A204.1 (cell line): Measurements from ENCODE around the gene PGLYRP3.
"Not testable (repeated sequence)": the region's sequence is repeated elsewhere in the genome, so short reads cannot be mapped to it uniquely, and the experiment has no call there.

Source experiments
- FAIRE-seq: peaks from 2 replicates; lab custom pipeline; 2012; peaks lifted over from hg19 to GRCh38; lab: Jason Lieb, UNC

The PGLYRP3 gene

DNA sequence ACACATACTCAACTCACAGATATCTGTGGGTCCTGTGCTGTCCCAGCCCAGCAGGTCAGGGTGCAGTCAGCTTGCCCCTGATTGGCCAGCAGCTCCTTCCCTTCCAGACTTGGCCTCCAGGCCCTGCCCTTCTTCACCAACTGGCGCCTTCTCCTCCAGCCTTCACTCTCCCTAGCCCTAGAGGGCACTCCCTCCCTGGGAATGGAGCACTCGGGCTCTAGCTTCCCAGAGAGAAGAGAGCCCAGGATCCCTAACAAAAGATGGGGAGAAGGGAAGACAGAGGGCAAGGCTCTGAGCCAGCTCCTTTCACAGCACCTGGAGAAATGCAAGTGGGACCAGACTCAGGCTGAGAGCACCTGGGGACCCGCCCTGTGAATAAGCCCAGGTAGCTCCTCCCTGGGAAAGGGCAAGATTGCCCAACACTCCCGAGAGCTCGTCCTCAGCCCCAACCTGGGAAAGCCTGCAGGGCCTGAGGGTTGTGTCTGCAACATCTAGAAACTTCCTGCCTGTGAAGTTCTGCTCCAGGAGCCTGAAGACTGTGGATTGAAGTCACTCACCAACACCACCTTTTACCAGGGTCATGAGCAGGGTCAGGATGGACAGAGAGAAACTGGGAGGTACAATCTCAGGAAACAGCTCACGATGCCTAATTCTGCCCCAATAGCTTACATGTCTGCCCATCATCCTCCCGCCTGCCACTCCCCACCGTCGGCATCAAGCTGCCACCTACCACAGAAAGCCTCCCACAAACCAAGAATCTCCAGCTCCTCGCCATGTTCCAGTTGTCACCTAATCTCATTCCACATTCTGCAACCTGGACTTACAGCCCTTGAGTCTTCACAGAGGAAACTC, 36.0 kb upstream of the PGLYRP3 start, which contains the start of gene PGLYRP4:
Gene PGLYRP4 (minus strand): TSS at position 331 of the 852 bp plus-strand sequence. CDS start 909 bp downstream, outside the sequence.
- FAIRE-seq: no peak

DNA sequence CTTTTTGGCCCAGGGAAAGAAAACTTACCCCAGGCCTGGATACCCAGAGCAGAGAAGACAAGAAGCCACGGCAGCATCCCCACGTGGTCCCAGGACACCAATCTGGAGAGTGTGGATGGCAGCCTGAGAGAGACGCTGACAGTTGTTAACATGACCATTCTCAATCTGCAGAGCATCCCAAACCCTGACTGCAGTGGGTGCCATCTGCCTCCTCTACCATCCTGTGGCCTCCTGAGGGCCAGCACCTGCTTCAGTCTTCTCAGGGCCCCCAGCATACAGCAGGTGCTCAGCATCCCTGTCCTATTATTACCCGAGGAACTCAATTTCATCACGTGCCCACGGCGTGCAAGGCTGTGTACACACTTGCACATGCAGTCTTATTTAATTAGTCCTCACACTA, 35.1 kb upstream of the PGLYRP3 start:
- FAIRE-seq: no peak

DNA sequence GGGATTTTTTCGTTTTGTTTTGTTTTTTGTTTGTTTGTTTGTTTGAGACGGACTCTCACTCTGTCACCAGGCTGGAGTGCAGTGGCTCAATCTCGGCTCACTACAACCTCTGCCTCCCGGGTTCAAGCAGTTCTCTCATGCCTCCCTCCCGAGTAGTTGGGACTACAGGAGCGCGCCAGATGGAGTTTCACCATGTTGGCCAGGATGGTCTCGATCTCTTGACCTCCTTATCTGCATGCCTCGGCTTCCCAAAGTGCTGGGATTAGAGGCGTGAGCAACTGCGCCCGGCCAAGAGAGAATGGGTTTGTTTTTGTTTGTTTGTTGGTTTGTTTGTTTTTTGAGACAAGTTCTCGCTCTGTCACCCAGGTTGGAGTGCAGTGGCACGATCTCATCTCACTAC, 34.3 kb upstream of the PGLYRP3 start:
- not testable (repeated sequence) for FAIRE-seq

DNA sequence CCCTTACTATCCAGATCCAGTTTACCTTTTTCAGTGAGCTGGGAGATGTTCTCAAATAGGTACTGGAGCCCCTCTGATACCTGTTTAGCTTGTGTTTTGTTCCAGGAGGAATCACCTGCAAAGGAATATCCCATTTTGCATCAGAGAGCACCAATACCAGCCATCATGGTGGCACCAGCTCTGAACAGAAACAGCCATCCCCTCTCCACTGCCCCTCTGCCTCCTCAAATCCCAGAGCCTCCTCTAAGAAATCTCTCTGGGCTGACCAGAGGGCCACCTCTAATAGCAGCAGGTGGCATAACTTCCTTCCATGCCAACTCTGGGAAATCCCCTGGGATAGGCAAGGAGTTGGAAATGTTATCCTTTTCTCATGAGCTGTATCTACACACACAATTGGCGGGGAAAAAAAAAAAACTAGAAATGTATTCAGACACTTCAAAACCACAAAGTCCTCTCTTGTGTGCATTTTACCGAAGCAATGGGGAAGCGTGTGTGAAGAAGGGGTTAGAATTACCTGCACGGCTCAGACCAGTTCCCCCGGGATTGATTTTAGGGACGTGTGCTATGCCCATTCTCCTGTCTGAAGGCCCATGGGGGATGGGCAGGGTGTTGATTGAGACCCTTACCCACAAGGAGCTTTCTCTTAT, 33.4 kb upstream of the PGLYRP3 start:
- FAIRE-seq: no peak

DNA sequence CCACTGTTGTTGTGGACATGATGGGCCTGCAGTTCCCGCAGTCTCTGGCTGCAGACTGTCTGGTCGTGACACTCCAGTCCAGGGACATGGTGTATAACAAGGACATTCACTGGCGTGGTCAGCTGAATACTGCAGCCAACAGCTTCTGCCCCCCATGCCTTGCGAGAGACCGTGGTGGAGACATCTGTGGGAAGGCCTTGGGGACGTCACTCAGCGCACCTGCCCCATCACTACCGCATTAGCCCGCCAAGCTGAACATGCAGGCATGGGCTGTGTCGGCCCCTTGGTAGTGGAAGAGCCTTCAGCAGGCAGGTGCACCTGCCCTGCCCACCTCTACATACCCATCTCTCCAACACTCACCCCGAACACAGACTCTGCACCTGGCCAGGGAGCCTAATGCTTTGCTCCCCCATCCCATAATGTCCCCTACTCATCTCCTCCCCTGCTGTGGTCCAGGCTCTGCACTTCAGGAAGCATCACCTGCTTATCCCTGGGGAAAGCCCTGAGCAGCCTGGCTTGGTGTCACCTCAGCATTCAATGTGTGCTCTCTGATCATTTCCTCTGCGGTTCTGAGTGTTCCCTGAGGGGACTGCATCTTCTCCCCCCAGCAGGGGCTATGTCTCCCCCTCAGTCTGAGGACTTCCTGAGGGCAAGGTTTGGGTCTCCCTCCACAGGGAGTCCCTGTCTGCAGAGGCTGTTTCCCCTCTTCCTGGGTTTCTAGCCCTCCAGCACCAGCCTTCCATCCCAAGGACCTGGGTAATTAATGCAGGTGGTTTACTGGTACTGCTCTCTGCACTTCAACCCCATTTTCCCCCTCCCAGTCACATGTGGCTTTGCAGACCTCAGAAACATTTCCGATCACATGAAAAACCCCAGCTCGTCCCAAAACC, 32.7 kb upstream of the PGLYRP3 start:
- FAIRE-seq: no peak

DNA sequence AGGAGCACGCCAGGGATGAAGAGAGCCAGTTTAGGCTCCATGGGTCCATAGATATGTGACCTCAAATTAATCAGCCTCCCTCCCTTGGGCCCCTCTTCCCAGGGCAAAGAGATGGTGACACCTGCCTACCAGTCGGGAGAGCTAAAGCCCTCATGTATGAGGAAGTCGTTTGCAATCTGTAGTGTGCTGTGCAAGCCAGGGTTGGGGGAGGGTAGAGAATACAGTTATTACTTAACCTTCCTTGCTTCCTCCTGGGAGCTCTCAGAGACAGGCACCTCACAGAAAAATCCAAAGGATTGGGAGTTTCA, 31.9 kb upstream of the PGLYRP3 start:
- no peak for FAIRE-seq

DNA sequence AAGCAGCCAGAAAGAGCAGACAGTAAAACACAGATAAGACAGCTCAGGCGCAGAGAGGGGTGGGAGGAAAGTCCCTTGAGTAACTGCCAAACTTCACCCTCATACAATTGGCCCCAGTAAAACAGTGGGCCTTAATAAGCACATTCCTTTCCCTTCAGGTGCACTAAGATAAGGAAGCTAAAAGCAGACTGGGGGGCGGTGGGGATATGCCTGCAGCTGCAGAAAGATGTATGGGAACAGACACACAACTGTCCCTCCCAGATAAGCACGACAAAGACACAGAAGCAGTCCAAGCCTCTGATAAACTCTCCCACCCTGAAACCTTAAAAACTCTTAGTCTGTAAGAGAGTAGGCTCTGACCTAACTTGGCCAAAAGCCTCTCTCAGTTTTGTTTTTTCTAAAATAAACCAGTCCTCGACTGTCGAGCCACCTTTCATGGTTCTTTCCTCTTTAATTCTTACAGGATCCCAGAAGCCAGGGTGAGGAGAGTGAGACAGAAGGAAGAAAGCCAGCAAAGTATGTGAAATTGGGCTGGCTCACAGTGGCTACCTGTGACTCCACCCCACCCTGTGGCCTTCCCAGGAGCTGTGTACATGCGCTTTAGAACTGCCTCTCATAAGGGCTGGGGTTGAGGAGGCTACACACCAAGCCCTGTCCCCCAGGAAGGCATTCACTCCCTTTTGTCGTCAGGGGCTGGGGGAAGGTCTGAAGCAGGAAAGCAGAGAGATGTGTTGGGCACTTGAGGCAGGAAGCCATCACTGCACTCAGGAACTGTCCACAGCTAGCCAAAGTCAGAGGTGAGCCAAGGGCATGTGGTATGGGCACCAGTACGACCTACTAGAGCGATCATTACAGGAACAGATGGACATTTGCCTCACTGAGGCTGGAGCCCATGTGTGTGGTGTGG, 31.3 kb upstream of the PGLYRP3 start:
- FAIRE-seq: no peak

DNA sequence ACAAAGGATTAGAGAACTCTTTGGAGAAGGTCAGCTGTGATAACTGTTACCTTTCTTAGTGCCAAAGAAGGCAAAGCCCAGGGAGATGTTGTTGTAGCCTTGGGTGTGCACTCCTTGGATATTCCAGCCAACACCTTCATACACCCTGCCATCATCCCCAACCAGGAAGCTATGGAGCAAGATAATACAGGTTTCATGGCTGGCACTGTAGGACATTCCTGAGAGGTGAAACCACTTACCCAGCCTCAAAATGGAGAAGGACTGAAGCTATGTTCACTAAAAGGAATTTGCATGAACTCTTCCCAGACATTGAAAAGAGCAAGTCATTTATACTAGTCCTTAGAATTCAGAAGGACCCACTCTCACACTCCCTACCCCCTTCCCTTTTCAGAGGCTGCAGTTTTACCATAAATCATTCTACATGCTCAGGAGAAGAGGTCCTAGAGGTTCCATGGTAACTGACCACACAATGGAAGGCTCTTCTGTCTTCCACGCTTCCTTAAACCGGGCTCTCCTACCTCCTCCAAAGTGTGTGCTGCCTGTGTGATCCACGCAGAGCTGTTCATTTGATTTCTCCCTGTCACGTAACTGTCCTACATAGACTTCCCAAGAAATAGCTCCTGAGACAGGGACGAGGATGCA, 30.4 kb upstream of the PGLYRP3 start:
- no peak for FAIRE-seq

DNA sequence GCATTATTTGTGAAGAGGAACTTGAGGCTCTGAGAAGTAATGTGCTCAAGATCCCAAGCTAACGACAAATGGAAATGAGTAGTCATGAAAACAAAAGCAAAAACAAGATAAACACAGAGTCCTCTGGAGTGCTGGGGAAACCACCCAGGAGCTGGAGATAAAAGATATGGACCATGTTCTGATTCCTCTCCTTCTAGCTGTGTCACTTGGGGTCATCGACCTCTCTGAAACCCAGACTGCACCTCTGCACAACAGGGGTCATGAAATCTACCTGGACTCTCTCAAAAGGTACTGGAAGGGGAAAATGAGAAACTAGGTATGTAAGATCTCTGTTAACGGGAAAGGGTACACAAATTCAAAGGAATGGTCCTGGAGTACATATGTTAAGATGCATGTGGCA, 29.4 kb upstream of the PGLYRP3 start:
- FAIRE-seq: no peak

DNA sequence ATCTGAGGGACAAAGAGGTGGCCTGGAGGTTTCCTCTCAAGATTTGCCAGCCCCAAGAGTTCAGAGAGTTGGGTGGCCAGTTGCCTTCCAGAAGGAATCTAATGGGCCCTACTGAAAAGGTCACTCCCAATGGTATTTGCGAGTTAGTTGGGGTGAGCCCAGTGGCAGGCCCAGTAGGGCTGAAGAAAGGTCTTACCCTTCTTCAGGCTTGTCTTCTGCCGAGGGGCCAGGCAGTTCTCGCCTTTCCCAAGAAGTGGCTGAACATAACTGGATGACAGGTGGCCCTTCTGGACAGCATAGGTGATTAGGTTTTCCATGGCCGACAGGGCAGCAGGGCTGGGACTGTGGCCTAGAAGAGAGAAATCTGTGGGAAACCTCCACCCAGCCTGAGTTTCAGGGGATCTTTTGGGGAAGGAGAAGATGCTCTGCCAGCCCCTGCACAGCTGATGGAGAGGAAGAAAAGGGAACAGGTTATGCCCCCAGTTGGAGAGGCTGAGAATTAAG, 28.7 kb upstream of the PGLYRP3 start:
- FAIRE-seq: no peak

DNA sequence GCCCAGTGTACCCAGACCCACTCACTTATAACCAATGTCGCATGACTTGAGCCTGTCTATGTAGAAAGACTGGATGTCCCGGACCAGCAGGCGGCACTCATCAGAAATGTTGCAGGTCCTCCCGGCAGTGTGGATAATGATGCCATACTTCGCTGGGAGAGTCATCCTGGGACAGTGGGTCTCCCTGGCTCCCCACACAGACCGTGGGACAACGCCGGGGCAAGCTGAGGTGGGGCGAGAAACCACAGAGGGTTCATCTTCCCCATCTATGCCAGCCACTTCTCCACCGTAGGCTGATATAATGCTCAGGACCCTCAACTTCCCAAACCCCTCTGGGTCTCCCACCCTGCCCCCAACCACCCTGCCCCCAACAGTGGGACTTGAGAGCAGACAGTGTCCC, 27.6 kb upstream of the PGLYRP3 start:
- no peak for FAIRE-seq

DNA sequence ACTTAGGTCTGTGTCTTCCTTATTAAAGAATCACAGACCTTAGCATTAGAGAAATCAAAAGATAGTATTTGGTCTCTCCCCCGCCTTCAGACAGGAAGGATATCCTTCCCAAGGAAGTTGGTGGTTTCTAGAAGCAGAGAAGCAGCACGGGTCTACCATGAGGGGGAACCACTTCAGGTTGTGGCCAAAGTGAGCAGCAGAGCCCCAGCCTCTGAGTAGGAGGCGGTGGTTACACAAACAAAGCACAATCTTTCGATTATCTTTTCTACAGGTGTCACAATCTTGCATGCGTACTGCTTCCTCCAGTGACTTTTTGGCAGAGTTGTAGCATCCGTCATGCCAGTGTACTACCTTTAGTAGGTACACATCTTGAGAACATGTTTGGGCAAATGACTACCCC, 27.1 kb upstream of the PGLYRP3 start:
- no peak for FAIRE-seq

DNA sequence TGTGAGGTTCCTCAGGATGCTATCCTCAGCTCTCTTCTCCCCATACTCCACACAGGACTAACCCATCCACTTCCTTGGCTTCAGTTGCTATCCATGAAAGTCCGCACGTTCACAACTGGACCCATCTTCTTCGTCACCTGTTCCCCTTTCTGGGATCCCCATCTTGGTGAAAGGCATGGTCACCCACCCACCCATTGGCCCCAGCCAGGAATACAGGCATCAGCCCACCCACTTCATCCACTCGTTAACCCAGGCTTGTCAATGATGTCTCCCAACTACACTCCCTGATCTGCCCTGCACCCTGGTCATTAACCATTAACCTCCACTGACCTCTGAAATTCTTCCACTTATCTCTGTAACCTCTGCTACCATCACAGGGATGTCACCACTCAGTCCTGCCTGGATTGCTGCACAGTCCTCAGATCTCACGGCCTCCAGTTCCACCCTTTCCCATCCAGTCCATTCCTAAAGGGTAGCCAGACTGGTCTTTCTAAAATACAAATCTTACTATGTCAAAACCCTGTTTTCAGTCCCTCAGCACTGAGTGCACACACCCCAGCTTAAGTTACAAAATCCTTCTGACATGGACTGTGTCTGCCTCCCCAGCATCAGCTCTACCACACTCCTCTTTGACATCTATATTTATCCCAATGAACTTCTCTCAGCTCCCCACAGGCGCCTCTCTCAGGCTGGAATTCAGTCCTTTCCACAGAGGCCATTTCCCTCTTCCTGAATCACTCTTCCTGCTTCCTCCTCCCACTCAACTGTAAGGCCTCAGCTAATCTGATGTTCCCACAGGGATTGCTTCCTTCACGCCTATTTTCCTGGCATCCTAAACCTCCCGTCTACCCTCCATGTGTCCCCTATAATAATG, 25.5 kb upstream of the PGLYRP3 start:
- no peak for FAIRE-seq

DNA sequence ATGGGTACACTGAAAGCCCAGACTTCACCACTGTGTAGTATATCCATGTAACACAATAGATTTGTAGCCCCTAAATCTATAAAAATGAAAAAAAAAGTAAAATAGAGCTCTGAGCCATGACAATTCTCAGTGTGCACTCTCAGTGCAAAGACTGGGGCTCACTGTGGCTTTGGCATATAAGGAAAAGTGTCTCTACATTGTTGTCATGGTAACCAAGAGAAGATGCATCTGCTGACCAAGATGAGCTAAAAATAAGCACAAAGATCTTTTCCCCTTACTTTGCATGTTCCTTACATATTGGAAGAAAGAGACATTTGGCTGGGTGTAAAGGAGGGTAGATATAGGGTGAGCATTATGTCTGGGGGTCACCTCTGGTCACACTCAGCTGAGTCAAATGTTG, 23.9 kb upstream of the PGLYRP3 start:
- FAIRE-seq: no peak

DNA sequence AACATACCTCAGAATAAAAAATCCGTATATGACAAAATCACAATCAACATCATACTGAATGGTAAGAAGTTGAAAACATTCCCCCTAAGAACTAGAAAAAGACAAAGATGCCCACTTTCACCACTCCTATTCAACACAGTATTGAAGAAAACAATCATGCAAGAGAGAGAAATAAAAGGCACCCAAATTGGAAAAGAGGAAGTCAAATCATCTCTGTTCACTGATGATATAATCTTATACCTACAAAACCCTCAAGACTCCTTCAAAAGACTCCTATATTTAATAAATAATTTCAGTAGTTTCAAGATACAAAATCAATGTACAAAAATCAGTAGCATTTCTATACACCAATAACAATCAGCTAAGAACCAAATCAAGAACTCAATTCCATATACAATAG, 21.1 kb upstream of the PGLYRP3 start:
- FAIRE-seq: no peak

DNA sequence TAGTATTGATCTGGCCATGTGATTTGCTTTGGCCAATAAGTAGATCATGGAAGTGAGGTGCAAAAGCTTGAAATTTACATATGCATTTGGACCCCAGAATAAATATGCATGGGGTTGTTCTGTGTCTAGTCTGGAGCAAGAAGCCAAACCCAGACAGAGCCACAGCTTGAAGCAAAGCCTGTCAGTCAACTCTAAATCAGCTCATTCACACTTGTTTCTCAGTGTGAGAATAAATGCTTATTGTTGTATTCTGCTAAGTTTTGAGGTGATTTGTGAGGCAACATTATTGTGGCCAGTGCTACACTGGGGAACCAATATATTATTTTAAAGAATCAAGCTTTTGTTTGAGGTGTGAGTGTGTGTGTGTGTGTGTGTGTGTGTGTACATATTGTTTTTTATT, 12.2 kb upstream of the PGLYRP3 start:
- FAIRE-seq: no peak

DNA sequence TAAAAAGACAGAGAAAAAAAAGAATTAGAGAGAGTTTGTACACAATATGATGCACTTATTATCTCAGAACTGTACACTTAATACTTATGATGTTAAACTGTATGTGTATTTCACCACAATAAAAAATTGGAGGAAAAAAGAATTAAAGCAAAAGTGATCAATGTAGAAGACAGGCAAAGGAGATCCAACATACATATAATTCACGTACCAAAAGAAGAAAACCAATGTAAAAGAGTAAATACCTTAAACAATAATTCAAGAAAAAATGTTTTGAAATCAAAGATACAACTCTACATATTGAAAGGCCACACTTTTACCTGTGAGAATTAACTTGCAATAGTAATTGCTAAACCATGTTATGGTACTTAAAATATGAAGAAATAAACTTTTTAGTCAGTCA, 9.8 kb upstream of the PGLYRP3 start:
- FAIRE-seq: no peak

DNA sequence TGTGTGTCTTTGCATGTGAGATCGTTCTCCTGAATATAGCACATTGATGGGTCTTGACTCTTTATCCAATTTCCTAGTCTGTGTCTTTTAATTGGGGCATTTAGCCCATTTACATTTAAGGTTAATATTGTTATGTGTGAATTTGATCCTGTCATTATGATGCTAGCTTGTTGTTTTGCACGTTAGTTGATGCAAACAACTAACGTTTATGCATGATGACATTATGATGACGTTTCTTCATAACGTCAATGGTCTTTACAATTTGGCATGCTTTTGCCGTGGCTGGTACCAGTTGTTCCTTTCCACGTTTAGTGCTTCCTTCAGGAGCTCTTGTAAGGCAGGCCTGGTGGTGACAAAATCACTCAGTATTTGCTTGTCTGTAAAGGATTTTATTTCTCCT, 5.4 kb upstream of the PGLYRP3 start:
- FAIRE-seq: not testable (repeated sequence)

DNA sequence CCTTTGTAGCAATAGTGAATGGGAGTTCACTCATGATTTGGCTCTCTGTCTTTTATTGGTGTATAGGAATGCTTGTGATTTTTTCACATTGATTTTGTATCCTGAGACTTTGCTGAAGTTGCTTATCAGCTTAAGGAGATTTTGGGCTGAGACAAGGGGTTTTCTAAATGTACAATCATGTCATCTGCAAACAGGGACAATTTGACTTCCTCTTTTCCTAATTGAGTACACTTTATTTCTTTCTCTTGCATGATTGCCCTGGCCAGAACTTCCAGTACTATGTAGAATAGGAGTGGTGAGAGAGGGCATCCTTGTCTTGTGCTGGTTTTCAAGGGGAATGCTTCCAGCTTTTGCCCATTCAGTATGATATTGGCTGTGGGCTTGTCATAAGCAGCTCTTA, 3.3 kb upstream of the PGLYRP3 start:
- FAIRE-seq: not testable (repeated sequence)

DNA sequence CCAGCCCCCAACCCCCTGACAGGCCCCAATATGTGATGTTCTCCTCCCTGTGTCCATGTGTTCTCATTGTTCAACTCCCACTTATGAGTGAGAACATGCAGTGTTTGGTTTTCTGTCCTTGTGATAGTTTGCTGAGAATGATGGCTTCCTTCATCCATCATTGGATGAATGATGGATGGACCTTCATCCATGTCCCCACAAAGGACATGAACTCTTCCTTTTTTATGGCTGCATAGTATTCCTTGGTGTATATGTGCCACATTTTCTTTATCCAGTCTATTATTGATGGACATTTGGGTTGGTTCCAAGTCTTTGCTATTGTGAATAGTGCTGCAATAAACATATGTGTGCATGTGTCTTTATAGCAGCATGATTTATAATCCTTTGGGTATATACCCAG, 1.6 kb upstream of the PGLYRP3 start:
- FAIRE-seq: not testable (repeated sequence)
